ENCODE measurements around the gene AKAP10. TPM values are rescaled to one million over a fixed set of nuclear protein-coding genes. Genes with fewer than 3 reads are reported as not detected.
"Not testable (repeated sequence)": the region's sequence is repeated elsewhere in the genome, so short reads cannot be mapped to it uniquely, and the experiment has no call there.

AKAP10 gene
- total RNA-seq, 1 donor from 2014 or later = 26.9 TPM

- peak overlapping the region; percentile 58 for H3K27ac Mint-ChIP-seq (ENCODE audit: unreplicated experiment)
- DNase-seq (ENCODE audit: low spot score) = no peak
- no peak for TF ChIP-seq CTCF (IDR thresholded peaks at IDR 0.05; ENCODE audit: unreplicated experiment)
- no peaks in the 10 kb centered on the region for H3K4me1 Mint-ChIP-seq (ENCODE audit: unreplicated experiment)
- H3K27me3 Mint-ChIP-seq (ENCODE audit: unreplicated experiment) = no peaks in the 10 kb centered on the region
- no peak overlapping the region for H3K4me3 Mint-ChIP-seq (ENCODE audit: unreplicated experiment)
- H3K9me3 Mint-ChIP-seq (ENCODE audit: unreplicated experiment) = no peaks in the 10 kb centered on the region
- no peaks in the 10 kb centered on the region for H3K36me3 Mint-ChIP-seq (ENCODE audit: low read depth, unreplicated experiment)
Observed at GRCh38 chr17:19897090-19897837, 80.4 kb downstream of the AKAP10 start.

- no peaks in the 10 kb centered on the region for H3K9me3 Mint-ChIP-seq (ENCODE audit: unreplicated experiment)
- H3K27me3 Mint-ChIP-seq (ENCODE audit: unreplicated experiment) = no peaks in the 10 kb centered on the region
- H3K4me3 Mint-ChIP-seq (ENCODE audit: unreplicated experiment) = no peak overlapping the region
- no peaks in the 10 kb centered on the region for H3K36me3 Mint-ChIP-seq (ENCODE audit: low read depth, unreplicated experiment)
- no peak for DNase-seq (ENCODE audit: low spot score)
- no peaks in the 10 kb centered on the region for H3K4me1 Mint-ChIP-seq (ENCODE audit: unreplicated experiment)
- no peak for TF ChIP-seq CTCF (IDR thresholded peaks at IDR 0.05; ENCODE audit: unreplicated experiment)
- no peak overlapping the region for H3K27ac Mint-ChIP-seq (ENCODE audit: unreplicated experiment)
Observed at GRCh38 chr17:19896679-19897078, 80.9 kb downstream of the AKAP10 start.

- H3K27ac Mint-ChIP-seq (ENCODE audit: unreplicated experiment); DNase-seq (ENCODE audit: low spot score); H3K36me3 Mint-ChIP-seq (ENCODE audit: low read depth, unreplicated experiment); H3K4me1 Mint-ChIP-seq (ENCODE audit: unreplicated experiment); H3K4me3 Mint-ChIP-seq (ENCODE audit: unreplicated experiment); H3K27me3 Mint-ChIP-seq (ENCODE audit: unreplicated experiment); H3K9me3 Mint-ChIP-seq (ENCODE audit: unreplicated experiment): not testable (repeated sequence)
Observed at GRCh38 chr17:19890554-19890953, 87.1 kb downstream of the AKAP10 start.

- not testable (repeated sequence) for H3K9me3 Mint-ChIP-seq (ENCODE audit: unreplicated experiment); H3K4me3 Mint-ChIP-seq (ENCODE audit: unreplicated experiment); H3K27me3 Mint-ChIP-seq (ENCODE audit: unreplicated experiment); H3K36me3 Mint-ChIP-seq (ENCODE audit: low read depth, unreplicated experiment); H3K27ac Mint-ChIP-seq (ENCODE audit: unreplicated experiment); DNase-seq (ENCODE audit: low spot score); H3K4me1 Mint-ChIP-seq (ENCODE audit: unreplicated experiment)
Observed at GRCh38 chr17:19890001-19890400, 87.6 kb downstream of the AKAP10 start.

GRCh38 chr17:19886116-19886515 is 91.5 kb downstream of the AKAP10 start:
- Mint-ChIP-seq H3K27me3 (ENCODE audit: unreplicated experiment) (peaks cover 1% of the 10 kb centered on the region), H3K9me3 (ENCODE audit: unreplicated experiment) (no peaks in the 10 kb centered on the region), H3K4me1 (ENCODE audit: unreplicated experiment) (no peaks in the 10 kb centered on the region), H3K4me3 (ENCODE audit: unreplicated experiment) (no peak overlapping the region), H3K36me3 (ENCODE audit: low read depth, unreplicated experiment) (no peaks in the 10 kb centered on the region), H3K27ac (ENCODE audit: unreplicated experiment) (no peak overlapping the region)
- no peak for DNase-seq (ENCODE audit: low spot score)
- no peak for TF ChIP-seq CTCF (IDR thresholded peaks at IDR 0.05; ENCODE audit: unreplicated experiment)

GRCh38 chr17:19883537-19884215 is 94.0 kb downstream of the AKAP10 start:
- DNase-seq (ENCODE audit: low spot score) = no peak
- Mint-ChIP-seq H3K27me3 (ENCODE audit: unreplicated experiment) (peaks cover 1% of the 10 kb centered on the region), H3K4me1 (ENCODE audit: unreplicated experiment) (no peaks in the 10 kb centered on the region), H3K4me3 (ENCODE audit: unreplicated experiment) (no peak overlapping the region), H3K36me3 (ENCODE audit: low read depth, unreplicated experiment) (no peaks in the 10 kb centered on the region), H3K27ac (ENCODE audit: unreplicated experiment) (no peak overlapping the region), H3K9me3 (ENCODE audit: unreplicated experiment) (no peaks in the 10 kb centered on the region)
- TF ChIP-seq CTCF (IDR thresholded peaks at IDR 0.05; ENCODE audit: unreplicated experiment) = no peak

Data from endothelial cell (in vitro differentiated cells).